ENCODE results near the gene PLCXD3. TPM values are rescaled to one million over a fixed set of nuclear protein-coding genes. Genes with fewer than 3 reads are reported as not detected.

Gene PLCXD3
- total and polyA plus RNA-seq, 2 of the 8 experiments (the other 6 are each of a cell fraction or from before 2014, with no cell fraction given): 0.03 to 0.07 TPM

DNA sequence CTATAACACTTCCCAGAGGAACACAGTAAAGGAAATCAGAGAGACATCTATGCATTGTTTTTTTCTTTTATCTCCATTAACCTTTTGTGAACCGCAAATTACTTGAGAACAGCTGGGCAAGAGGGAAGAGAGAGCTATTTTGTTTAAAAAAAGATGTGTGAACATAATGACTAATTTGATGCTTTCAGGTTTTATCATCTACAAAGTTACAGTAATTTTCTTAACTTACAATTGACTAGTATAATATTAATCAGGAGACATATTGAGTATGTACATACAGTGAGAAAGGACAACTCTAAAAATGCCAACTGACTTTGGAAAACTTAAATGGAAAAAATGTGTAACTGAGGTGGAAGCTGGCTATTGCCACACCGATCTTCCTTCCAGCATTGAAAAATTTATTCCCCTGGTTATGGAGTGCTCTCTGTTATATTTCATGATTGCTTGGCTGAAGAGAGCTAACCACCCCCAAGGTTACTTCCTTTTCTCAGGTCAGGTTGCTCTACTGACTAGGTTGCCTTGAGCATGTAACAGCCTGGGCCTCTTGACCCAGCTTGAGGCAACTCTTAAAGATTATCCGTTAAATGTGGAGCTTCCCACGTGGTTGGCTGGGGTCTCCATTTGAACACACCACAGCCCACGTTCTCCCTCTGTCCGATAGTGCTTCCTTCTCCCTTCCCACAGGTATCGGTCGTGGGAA lies 234.4 kb downstream of the PLCXD3 start (continued):
- TF ChIP-seq, protein P1, sequence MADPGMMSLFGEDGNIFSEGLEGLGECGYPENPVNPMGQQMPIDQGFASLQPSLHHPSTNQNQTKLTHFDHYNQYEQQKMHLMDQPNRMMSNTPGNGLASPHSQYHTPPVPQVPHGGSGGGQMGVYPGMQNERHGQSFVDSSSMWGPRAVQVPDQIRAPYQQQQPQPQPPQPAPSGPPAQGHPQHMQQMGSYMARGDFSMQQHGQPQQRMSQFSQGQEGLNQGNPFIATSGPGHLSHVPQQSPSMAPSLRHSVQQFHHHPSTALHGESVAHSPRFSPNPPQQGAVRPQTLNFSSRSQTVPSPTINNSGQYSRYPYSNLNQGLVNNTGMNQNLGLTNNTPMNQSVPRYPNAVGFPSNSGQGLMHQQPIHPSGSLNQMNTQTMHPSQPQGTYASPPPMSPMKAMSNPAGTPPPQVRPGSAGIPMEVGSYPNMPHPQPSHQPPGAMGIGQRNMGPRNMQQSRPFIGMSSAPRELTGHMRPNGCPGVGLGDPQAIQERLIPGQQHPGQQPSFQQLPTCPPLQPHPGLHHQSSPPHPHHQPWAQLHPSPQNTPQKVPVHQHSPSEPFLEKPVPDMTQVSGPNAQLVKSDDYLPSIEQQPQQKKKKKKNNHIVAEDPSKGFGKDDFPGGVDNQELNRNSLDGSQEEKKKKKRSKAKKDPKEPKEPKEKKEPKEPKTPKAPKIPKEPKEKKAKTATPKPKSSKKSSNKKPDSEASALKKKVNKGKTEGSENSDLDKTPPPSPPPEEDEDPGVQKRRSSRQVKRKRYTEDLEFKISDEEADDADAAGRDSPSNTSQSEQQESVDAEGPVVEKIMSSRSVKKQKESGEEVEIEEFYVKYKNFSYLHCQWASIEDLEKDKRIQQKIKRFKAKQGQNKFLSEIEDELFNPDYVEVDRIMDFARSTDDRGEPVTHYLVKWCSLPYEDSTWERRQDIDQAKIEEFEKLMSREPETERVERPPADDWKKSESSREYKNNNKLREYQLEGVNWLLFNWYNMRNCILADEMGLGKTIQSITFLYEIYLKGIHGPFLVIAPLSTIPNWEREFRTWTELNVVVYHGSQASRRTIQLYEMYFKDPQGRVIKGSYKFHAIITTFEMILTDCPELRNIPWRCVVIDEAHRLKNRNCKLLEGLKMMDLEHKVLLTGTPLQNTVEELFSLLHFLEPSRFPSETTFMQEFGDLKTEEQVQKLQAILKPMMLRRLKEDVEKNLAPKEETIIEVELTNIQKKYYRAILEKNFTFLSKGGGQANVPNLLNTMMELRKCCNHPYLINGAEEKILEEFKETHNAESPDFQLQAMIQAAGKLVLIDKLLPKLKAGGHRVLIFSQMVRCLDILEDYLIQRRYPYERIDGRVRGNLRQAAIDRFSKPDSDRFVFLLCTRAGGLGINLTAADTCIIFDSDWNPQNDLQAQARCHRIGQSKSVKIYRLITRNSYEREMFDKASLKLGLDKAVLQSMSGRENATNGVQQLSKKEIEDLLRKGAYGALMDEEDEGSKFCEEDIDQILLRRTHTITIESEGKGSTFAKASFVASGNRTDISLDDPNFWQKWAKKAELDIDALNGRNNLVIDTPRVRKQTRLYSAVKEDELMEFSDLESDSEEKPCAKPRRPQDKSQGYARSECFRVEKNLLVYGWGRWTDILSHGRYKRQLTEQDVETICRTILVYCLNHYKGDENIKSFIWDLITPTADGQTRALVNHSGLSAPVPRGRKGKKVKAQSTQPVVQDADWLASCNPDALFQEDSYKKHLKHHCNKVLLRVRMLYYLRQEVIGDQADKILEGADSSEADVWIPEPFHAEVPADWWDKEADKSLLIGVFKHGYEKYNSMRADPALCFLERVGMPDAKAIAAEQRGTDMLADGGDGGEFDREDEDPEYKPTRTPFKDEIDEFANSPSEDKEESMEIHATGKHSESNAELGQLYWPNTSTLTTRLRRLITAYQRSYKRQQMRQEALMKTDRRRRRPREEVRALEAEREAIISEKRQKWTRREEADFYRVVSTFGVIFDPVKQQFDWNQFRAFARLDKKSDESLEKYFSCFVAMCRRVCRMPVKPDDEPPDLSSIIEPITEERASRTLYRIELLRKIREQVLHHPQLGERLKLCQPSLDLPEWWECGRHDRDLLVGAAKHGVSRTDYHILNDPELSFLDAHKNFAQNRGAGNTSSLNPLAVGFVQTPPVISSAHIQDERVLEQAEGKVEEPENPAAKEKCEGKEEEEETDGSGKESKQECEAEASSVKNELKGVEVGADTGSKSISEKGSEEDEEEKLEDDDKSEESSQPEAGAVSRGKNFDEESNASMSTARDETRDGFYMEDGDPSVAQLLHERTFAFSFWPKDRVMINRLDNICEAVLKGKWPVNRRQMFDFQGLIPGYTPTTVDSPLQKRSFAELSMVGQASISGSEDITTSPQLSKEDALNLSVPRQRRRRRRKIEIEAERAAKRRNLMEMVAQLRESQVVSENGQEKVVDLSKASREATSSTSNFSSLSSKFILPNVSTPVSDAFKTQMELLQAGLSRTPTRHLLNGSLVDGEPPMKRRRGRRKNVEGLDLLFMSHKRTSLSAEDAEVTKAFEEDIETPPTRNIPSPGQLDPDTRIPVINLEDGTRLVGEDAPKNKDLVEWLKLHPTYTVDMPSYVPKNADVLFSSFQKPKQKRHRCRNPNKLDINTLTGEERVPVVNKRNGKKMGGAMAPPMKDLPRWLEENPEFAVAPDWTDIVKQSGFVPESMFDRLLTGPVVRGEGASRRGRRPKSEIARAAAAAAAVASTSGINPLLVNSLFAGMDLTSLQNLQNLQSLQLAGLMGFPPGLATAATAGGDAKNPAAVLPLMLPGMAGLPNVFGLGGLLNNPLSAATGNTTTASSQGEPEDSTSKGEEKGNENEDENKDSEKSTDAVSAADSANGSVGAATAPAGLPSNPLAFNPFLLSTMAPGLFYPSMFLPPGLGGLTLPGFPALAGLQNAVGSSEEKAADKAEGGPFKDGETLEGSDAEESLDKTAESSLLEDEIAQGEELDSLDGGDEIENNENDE (IDR thresholded peaks at IDR 0.05; ENCODE audit: insufficient replicate concordance, low read length): no peak
